Activated naive CD8-positive, alpha-beta T cell treated with anti-CD3 and anti-CD28 coated beads, Interleukin-2, amount 50 U/mL, for 16 hours (primary cell): Measurements from ENCODE around the gene CACNA1G.

Experiments used
- DNase-seq: peaks from one replicate; pipeline ENCODE4 v3.0.0-alpha.2; 2020; ENCODE audit warnings: low read depth, low spot score

Gene CACNA1G

DNA sequence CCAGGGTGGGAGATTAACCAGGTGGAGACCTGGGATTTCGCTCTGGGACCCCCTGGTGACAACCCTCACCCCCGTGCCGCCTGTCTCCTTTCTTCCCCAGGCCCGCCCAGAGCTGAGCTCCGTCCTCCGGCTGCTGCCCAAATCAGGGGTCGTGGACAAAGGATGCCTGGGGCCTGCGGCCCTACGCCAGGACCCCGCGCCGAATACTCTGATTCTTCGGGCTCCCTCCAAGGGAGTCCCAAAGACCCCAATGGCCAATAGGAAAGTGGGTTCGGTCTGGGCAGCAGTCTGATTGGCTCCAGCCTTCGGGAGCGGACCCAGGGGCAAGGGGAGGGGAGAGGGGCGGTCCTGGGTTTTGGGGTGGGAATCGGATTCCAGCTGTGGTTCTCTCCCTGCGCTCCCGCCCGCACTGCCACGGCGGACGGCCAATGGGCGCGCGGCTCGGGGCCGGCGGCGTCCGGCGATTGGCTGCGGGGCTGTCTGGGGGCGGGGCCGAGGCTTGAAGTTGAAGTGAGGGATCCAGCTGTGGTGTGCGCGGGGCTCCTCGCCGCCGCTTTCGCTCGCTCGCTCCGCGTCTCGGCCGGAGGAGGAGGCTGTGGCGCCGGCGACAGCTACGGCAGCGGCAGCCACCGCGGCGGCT is at the start of gene CACNA1G:
TSS of gene CACNA1G (plus strand) at position 531 of the 640 bp plus-strand sequence. CDS start 745 bp downstream, outside the sequence.
- DNase-seq: peak; percentile 73

DNA sequence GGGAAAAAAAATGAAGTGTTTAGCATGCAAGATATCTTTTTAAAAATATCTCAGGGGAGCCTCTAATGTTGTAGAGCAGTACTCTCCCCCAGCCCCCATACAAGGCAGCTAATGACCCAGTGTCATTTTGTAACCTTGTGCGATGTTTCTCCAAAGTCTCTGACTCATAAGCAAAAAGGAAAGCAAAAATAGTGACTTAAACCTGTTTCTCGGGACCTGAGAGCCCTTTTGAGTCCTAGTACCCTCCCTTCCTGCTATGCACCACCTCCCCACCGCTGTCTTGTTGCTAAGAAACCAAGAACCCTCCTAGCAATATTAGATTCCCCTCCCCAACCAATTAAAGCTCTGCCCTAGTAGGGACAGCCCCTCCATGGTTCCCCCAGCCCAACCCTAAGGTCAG is 49.5 kb upstream of the CACNA1G start:
- no peak for DNase-seq

DNA sequence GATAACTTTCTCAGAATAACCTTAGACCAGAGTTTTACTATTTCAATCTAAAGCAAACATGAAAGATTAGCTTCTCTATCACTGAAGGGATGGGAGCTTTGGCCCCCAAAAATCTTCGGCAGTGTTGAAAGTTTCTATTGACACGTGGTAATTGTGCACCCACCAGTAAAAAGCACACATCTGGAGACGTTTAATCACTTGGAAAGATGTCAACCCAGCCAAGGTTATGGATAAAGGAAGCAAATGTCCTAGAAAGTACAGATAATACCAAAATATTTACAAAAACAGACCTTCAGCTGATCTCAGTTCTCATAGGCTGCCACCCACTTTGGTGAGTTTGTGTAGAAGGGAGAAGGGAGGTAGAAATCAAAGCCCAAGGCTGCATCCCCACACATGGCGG is 47.0 kb upstream of the CACNA1G start:
- no peak for DNase-seq

DNA sequence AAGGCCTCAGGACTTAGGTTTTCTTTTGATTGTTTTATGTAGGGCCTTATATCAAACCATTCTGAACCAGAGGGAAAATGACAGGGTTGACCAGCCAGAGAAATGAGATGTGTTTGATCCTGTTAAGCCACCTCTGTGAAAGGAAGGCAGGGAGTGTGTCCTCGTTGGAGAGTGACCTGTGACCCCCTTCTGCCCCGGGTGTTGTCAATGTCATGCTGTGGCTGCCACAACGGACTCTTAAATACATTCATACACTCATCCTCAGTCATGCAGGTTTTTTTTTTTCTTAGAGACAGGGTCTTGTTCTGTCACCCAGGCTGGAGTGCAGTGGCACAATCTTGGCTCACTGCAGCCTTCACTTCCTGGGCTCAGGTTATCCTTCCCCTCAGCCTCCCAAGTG is 46.1 kb upstream of the CACNA1G start:
- no peak for DNase-seq

DNA sequence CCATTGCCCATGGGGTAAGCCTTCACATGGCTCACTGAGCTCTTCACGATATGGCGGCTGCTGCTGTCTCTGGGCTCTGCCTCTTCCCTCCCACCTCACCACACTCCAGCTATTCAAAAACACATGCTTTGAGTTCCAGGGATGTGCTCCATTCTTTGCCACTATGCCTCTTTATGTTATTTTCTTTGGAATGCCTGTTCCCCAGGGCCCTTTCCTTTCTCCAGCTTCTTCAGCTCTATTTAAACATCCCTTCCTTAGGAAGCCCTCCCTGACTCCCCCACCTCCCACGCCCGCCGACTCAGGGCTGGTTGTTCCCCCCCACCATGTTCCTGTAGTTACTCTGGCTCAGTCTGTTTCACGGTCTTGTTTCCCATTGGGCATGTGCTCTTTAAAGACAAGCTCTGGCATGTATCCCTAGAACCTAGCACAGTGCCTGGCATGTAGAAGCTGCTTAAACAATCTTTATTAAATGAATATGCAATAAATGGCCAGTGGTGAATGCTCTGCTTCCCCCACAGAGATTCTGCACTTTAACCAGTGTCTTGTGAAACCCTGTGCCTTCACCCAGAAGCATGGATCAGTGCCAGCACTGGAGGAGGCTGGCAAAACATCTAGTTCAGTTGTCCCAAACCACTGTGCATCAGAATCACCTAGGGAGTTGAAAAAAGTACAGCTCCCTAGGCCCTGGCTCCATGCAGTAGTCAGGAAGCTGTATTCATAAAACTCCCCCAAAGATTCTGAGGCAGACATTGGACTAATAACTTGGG is 45.4 kb upstream of the CACNA1G start:
- no peak for DNase-seq

DNA sequence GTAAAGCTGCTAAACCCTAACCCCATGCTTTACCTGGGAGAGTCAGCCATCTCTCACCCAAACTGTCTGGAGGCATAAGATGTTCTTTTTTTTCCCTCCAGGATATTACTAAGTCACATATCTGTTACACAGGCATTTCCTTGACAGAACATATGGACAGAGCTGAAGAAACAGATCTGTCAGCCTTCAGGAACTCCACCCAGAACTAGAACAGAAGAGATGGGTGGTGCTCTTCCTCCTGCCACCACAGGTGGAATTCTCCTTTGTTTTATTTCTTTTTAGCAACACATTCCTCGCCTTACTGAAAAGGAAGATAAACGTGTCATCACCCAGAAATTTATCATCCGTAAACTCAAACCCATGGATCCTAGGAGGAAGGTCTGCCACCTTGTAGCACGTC is 43.5 kb upstream of the CACNA1G start:
- DNase-seq: no peak

DNA sequence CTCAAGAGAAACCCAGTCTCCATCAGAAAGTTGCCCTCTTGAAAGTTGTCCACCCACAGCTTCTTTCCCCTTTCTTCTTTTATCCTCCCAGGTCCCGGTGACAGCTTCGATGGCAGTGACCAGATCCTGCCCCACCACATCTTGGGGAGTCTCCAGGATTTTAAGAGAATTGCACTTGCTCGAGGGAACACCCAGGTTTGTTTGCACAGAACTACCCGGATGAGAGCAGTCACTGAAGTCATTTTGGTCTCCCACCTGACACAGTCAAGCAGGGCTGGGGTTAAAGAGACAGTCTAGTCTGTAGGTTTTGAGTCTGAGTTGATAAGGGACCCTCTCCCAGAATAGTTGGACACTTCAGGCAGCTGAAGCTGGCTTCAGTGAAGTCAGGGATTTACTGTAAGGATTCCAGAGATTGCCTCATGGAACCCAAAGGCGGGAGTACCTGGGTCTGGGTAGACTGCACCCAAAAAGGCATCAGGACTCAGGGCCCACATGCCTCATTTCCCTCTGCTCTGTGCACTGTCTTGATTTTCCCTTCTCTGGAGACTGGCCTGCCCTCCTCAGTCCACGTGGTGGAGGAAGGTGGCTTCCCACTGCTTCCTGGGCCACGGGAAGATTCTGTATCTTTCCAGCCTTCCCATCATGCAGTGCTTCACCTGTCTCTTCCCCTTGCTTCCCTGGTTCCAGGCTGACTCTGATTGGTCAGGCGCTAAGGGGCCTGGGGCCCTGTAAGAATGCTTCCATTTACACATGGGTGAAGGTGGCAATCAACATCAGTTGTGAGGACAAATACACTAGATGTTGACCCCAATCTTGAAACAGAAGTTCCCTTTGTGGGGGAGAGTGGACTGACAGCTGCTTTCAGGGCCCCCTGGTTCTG is 42.8 kb upstream of the CACNA1G start:
- no peak for DNase-seq

DNA sequence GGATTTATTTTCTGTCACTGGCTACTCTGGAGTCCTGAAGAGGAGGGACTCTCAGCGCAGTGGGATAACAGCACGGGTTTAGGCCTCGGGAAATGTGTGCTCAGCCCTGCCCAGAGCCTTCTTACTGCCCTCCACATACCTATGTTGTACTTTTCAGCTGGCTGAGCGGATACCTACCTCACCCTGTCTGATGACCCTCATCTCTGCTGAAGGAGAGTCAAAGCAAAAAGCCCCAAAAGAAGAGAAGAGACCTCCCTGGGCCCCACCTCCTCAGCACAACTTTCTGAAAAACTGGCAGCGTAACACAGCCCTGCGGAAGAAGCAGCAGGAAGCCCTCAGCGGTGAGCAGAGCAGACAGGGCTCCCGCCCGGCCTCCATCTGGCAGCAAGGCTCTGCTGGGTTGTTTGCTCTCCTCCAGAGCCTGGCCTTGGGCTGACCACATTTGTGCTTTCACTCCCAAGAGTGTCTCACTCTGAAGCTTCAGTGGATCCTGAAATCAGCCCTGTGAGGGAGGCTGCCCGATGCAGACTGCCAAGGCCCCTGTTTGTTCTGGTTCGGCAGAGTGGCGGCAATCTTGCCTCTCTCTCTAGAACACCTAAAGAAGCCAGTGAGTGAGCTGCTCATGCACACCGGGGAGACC is 42.0 kb upstream of the CACNA1G start:
- DNase-seq: no peak

DNA sequence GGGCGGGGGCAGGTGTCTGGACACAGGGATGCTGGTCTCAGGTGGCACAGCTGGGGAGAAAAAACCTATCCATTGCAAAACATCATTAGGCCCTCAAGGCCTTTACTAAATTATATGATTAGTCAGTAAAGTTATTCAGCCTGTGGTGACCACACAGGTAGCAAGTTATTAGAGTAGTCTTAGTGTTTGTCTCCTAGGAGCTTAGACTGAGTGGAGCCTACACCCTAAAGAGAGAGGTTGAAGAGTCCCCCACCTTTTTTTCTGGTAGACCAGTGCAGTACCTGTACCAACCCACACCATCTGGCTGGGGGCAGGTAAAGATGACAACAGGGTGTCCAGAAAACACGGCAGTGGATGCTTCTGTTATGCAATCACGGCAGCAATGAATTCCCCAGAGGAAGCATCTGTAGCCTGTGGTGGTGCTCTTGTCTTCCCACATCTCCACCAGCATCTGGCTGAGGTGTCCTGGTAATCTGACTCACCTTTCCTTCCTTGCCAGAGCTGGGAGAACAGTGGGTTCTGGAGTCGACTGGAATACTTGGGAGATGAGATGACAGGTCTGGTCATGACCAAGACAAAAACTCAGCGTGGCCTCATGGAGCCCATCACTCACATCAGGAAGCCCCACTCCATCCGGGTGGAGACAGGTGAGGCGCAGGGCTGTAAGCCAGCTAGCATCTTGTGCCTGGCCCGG is 41.2 kb upstream of the CACNA1G start:
- DNase-seq: no peak

DNA sequence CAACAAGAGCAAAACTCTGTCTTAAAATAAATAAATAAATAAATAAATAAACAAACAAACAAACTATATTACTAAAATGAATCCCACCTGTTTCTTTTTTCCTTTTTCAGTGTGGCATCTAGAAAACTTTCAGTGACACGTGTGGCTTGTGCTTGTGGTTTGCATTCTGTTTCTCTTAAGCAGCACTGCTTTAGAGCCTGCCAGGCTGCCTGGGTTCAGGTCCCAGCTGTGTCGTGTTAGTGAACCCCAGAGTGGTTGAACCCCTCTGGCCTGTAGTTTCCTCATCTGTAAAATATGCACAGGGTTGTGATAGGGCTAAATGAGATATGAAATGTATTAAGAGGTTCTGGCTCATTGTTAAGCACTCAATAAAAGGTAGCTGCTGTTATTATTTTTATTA is 40.0 kb upstream of the CACNA1G start:
- DNase-seq: no peak

DNA sequence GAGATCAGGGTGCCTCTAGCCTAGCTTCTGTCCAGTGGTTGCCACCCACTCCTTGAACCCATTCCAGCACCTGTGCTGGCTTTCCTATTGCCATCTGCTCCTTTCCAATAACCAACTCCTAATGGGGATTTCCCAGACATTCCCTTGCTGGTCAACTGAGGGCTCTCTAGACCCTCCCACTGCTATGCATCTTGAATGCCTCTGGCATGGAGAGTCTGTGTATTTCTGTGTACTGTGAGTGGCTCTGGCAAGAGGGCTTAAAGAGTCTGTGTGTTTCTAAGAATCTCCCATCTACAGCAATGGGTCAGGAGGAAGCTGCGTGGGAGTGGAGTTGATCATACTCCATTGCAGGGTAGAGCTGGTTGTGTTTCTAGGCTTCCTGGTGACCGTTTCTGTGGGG is 39.0 kb upstream of the CACNA1G start:
- no peak for DNase-seq

DNA sequence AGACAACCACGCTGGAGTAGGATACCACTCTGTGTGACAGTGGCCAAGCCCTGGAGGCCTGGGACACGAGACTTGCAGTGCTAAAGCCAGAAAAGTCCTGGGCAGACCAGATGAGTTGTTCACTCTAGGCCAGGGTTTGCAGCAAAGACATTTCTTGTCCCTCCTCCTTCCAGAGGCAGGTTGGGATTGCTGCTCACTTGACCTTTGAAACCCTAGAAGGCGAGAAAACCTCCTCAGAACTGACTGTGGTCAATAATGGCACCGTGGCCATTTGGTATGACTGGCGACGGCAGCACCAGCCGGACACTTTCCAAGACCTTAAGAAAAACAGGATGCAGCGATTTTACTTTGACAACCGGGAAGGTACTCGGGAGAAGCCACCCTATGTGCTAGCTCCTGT is 37.7 kb upstream of the CACNA1G start:
- no peak for DNase-seq

DNA sequence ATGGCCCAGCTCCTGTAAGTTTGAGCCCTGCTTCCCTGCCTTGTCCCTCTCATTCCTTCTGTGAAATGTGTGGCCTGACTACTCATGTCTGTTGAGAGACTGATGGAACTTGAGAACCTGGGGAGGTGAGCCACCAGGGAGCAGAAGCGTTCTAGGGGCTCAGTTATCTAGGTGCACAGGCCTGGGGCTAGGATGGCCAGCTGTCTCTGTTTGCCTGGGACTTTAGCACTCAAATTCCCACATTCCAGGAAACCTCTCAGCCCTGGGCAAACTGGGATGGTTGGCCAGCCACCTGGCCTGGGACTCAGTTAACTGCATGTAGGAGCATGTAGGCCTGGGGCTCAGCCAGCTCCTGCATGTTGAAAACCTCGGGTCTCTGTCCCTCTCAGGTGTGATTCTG is 37.3 kb upstream of the CACNA1G start:
- no peak for DNase-seq

DNA sequence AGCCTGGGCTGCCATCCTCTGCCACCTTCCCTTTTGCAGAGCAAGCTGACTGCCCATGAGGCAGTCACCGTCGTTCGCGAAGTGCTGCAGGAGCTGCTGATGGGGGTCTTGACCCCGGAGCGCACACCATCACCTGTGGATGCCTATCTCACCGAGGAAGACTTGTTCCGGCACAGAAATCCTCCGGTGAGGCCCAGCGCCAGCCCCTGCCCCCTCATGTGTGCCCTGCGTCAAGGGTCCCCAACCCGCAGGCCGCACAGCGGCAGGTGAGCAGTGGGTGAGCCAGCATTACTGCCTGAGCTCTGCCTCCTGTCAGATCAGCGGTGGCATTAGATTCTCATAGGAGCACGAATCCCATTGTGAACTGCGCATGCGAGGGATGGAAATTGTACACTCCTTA is 35.7 kb upstream of the CACNA1G start:
- no peak for DNase-seq

DNA sequence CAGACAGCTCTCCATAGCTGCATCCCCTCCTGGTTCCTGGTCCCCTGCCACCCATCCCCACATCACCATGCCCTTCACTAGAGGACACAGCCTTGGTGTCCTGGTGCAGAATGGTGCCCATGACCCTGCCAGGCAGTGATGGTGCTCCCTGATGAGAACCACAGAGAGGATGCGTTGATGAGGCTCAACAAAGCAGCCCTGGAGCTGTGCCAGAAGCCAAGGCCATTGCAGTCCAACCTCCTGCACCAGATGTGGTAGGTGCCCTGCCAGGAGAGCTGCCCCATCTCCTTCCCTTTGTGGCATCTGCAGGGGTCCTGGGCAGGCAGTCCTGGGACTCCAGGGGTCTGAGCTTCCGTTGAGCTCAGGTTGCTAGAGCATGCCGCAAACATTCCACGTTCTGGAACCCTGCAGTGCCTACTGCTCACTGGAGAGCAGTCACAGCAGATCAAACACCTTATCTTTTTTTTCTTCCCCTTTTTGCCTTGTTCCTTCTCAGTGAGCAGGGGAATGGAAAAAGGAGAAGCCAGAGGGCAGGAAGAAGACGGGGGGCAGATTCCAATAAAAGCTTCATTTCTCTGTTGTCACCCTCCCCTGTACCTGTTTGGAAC is 33.3 kb upstream of the CACNA1G start:
- DNase-seq: no peak

DNA sequence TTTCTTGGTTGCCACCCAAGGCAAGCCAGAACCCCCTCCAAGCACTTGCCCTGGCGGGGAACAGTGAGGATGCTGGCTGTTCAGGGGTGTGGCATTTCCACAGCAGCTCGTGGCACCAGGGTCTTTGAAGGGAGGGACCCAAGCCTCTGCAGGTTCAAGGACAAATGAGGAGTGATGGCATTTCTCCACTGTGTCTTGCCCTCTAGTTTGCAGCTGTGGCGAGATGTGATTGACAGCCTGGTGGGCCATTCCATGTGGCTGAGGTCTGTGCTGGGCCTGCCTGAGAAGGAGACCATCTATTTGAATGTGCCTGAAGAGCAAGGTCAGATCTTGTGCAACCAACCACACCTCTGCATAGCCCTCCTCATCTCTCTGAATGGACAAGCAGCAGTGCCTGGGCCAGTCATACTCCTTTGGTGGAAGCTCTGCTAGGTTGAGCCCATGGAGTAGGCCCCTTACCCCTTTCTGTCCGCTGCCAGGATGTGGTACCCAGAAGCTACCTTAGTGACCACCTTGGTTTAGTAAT is 32.5 kb upstream of the CACNA1G start:
- DNase-seq: no peak

DNA sequence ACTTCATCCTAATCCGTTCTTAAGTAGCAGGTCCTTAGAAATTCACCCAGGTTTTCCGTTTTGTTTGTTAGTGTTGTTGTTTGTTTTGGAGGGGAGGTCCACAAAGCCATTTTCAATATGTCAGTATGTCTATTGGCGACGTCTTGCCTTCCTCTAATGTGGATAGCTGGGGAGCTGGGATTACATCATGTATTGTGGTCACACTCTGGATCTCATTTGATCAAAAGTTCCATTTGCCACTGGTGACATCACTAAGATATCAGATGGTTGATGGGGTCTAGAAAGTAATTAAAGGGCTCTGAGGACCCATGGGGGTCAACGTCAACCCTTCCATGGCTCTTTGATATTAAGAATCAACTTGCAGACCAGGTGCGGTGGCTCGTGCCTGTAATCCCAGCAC is 30.7 kb upstream of the CACNA1G start:
- no peak for DNase-seq

DNA sequence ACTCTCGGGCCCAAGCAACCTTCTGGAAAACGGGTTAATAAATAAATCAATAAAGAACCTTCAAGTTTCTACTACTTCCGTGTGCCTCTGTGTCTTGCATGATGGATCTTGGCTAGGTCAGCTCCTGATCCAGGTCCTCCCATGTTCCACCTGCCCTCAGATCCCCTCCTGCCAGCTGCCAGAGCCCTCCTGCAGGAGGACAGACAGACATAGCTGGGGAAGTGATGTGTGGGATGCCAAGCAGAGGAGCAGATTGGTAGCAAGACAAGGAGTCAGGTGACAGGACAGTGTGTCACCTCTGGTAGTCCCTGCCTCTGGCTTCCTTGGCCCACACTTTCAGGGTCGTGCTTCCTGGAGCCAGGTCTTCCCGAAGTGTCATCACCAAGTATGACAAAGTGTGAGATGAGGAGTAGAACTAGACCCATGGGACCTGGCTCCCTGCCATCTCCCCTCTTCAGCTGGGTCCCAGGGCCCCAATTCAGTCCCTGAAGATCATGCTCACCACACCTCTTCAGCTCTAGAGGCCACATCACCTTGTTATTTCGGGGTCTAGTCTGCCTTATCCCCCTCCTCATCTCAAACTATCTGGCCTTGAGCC is 29.0 kb upstream of the CACNA1G start:
- DNase-seq: no peak

DNA sequence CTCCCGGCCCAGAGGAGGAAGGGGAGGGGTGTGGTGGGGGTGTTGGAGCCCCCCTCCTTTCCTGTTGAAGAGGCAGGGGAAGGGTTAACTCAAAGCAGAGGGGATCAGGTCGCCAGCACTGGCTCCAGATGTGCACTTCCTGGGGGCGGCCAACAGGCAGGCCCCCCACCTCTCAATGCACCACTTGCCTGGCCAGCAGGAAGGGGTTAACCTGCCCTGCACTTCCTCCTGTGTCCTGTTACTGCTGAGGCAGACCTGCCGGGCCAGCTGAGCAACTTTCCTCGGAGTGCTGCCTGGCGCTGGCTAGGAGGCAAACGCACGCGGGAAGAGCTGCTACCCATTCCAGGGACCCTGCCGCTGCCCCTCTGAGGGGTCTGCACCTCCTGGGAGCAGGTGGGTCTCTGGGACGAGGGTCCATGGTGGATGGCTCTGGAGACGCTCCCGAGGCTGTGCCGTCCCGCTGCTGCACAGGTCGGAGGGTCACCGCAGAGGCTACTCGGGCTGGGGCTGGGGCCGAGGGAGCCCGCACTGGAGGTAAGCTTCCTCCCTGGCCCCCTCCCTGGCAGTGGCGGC is 28.0 kb upstream of the CACNA1G start, which contains the start of gene EPN3:
TSS of gene EPN3 (plus strand) at position 284 of the 573 bp plus-strand sequence. CDS start 3,822 bp downstream, outside the sequence.
- no peak for DNase-seq

DNA sequence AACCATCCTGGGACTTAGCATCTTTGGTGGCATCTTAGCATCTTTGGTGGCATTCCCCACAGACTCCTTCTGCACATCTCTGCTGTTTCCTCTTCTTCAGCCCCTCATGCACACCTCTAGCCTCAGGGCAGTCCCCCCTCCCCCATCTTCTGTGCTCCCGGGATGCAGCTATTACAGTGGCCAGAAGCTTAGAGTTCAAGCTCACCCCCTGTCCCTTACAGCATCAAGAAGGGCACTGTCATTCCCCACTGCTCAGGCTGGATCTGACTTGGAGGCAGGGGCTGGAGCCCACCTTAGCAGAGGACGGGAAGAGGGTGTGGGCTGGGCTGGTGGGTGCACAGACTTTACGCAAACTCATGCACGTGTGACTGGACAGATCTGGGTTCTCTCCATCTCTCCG is 27.3 kb upstream of the CACNA1G start:
- no peak for DNase-seq
